Endothelial cell (in vitro differentiated cells): Measurements from ENCODE around the gene PAX3. TPM values are rescaled to one million over a fixed set of nuclear protein-coding genes. Genes with fewer than 3 reads are reported as not detected.

Experiments used
- DNase-seq: peaks from one replicate; pipeline ENCODE4 v3.0.0; 2021; ENCODE audit warnings: low spot score
- H3K27ac Mint-ChIP-seq: one replicate; pipeline ENCODE4 v1.8.0; 2021; ENCODE audit warnings: mixed read lengths, inconsistent platforms; ENCODE audit not compliant: unreplicated experiment
- H3K27me3 Mint-ChIP-seq: one replicate; pipeline ENCODE4 v1.8.0; 2021; ENCODE audit warnings: mild to moderate bottlenecking, moderate library complexity, mixed read lengths, inconsistent platforms; ENCODE audit not compliant: unreplicated experiment
- H3K36me3 Mint-ChIP-seq: one replicate; pipeline ENCODE4 v1.8.0; 2021; ENCODE audit warnings: mild to moderate bottlenecking, low read depth, mixed read lengths, inconsistent platforms; ENCODE audit not compliant: unreplicated experiment
- H3K4me1 Mint-ChIP-seq: one replicate; pipeline ENCODE4 v1.8.0; 2021; ENCODE audit warnings: mild to moderate bottlenecking, mixed read lengths, inconsistent platforms; ENCODE audit not compliant: unreplicated experiment
- H3K4me3 Mint-ChIP-seq: one replicate; pipeline ENCODE4 v1.8.0; 2021; ENCODE audit warnings: mild to moderate bottlenecking, mixed read lengths, inconsistent platforms; ENCODE audit not compliant: unreplicated experiment
- H3K9me3 Mint-ChIP-seq: one replicate; pipeline ENCODE4 v1.8.0; 2021; ENCODE audit warnings: mixed read lengths, inconsistent platforms; ENCODE audit not compliant: unreplicated experiment
- total RNA-seq: library from RNA; stranded (reverse); fragmentation: NEBNext Ultra II Directional; extraction: Animal tissue kit (Norgen Biotek cat#: 25700); gene quantifications from one replicate; pipeline ENCODE4 v1.2.1, GENCODE V29; 2021; ENCODE audit not compliant: unreplicated experiment
- TF ChIP-seq, protein P1 (sequence below): fragments of 200-600 bp; sonication (generic); IDR thresholded peaks from one replicate; pipeline ENCODE4 v1.5.0; 2021; ENCODE audit warnings: antibody characterized with exemption; ENCODE audit not compliant: unreplicated experiment

PAX3 gene
- total RNA-seq, 1 donor from 2014 or later: 16.5 TPM

DNA sequence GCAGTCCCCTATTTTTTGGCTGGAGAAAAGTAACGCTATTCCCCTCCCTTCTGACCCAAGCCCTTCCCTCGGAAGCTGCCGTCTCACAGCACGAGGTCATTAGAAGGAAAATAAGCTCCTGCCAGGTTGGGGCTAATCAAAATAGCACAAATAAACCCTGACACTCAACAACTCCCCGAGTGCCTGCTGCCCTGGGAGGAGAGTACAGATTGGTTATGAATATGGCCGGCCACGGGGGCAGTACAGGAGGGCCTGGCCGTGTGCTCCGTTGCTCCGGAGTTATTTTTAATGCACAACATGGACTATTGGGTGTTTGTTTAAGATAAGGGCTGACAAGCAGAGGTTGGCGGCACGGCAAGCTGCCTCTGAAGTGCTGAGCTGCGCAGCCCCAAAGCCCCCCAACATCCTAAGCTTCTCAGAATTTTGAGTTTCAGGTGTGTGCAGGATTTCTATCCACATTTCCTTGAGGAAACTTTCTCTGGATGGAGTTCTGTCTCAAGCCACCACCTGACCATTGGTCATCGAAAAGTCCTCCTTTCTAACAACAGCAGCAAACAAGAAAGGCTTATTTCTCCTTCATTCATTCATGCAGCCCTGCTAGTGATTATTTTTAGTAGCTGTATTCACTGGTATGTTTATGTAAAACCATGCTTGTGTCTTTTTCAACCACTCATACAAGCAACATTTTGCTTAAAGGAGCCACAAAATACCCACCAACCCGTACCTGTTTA, 58.7 kb downstream of the PAX3 start:
- H3K4me1 Mint-ChIP-seq: peaks cover 9% of the 10 kb centered on the region
- H3K9me3 Mint-ChIP-seq: no peaks in the 10 kb centered on the region
- DNase-seq: no peak
- no peak overlapping the region for H3K4me3 Mint-ChIP-seq
- peaks cover 4% of the 10 kb centered on the region for H3K27me3 Mint-ChIP-seq
- peaks cover 5% of the 10 kb centered on the region for H3K36me3 Mint-ChIP-seq
- TF ChIP-seq, protein P1, sequence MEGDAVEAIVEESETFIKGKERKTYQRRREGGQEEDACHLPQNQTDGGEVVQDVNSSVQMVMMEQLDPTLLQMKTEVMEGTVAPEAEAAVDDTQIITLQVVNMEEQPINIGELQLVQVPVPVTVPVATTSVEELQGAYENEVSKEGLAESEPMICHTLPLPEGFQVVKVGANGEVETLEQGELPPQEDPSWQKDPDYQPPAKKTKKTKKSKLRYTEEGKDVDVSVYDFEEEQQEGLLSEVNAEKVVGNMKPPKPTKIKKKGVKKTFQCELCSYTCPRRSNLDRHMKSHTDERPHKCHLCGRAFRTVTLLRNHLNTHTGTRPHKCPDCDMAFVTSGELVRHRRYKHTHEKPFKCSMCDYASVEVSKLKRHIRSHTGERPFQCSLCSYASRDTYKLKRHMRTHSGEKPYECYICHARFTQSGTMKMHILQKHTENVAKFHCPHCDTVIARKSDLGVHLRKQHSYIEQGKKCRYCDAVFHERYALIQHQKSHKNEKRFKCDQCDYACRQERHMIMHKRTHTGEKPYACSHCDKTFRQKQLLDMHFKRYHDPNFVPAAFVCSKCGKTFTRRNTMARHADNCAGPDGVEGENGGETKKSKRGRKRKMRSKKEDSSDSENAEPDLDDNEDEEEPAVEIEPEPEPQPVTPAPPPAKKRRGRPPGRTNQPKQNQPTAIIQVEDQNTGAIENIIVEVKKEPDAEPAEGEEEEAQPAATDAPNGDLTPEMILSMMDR: no peak
- no peak overlapping the region for H3K27ac Mint-ChIP-seq

DNA sequence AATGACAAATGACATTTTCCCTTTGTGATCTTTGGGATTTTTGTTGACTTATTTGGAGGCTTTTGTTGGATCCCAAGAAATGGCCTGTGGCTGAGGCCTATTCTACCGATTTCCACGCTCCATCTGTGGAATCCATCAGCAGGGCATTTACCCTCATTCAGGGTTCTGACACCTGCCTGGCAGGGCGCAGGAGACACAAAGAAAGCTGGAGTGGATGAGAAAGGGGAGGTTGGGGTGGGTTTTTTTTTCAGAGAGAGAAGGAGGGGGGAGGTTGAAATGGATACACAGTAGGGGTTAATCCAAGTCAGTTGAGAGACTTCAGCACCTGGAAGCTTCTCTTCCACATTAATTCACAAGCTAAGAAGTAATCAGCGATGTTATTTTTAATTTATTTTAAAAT, 59.7 kb downstream of the PAX3 start:
- DNase-seq: no peak
- peaks cover 9% of the 10 kb centered on the region for H3K4me1 Mint-ChIP-seq

DNA sequence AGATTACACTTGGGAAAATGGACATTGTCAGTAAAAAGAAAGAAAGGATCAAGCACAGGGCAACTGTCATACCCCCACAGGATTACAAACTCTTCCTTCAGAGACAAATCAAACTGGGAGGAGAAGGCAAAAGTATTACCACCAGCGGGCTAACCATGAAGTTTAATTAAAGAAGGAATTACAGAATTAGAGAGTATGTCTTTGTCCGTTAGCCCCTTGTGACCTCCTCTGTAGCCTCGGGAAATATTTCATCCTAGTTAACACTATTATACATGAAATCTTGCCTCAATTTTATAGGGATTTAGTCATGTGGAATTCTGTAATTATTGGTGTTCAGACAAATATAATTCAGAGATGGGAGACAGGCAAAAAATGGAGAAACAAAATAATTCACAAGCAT, 60.7 kb downstream of the PAX3 start:
- TF ChIP-seq, protein P1: no peak
- no peaks in the 10 kb centered on the region for H3K36me3 Mint-ChIP-seq
- H3K4me1 Mint-ChIP-seq: peaks cover 9% of the 10 kb centered on the region
- H3K27ac Mint-ChIP-seq: no peak overlapping the region
- H3K9me3 Mint-ChIP-seq: no peaks in the 10 kb centered on the region
- H3K27me3 Mint-ChIP-seq: peaks cover 4% of the 10 kb centered on the region
- H3K4me3 Mint-ChIP-seq: no peak overlapping the region
- no peak for DNase-seq

More for the DNA sequence above, 59.7 kb downstream of the PAX3 start:
- H3K36me3 Mint-ChIP-seq: peaks cover 5% of the 10 kb centered on the region
- peaks cover 4% of the 10 kb centered on the region for H3K27me3 Mint-ChIP-seq
- H3K4me3 Mint-ChIP-seq: no peak overlapping the region
- no peaks in the 10 kb centered on the region for H3K9me3 Mint-ChIP-seq
- TF ChIP-seq, protein P1: no peak
- no peak overlapping the region for H3K27ac Mint-ChIP-seq

DNA sequence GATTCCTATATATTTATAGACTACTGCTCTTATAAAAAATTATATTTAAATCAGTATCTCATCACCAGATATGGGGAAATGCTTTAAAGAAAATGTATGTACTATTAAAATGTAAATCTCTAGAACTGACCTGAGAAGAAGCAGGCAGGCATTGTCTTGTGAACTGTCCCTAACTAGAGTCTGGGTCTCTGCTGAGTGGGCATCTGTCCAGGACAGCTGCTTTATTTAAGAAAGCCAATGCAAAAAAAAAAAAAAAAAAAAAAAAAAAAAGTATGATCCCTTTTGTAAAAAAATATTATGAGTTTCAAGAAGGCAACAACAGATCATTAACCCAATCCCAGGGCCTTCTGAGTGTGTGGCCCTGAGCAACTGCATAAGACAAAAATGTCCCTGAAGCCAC, 66.0 kb downstream of the PAX3 start:
- no peak overlapping the region for H3K4me3 Mint-ChIP-seq
- no peak for DNase-seq
- H3K36me3 Mint-ChIP-seq: no peaks in the 10 kb centered on the region
- no peaks in the 10 kb centered on the region for H3K4me1 Mint-ChIP-seq
- no peaks in the 10 kb centered on the region for H3K9me3 Mint-ChIP-seq
- H3K27me3 Mint-ChIP-seq: peaks cover 1% of the 10 kb centered on the region
- no peak overlapping the region for H3K27ac Mint-ChIP-seq
- TF ChIP-seq, protein P1: no peak

DNA sequence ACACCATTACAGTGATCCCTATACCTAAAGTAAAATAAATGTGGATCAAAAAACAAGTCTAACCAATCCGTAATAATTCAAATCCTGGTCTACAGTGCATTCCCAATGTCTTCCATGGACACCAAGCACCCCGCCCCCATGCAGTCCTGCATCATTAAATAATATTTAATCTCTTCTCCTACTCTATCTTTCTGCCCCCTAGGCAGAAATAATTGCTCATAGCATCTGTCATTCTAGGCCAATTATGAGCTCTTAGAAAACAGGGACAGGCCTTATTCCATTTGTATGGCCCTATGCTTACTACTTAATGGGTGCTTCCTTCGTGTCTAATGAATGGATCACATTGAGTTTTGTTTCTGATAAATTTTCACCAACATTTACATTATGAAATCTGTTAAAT, 66.4 kb downstream of the PAX3 start:
- Mint-ChIP-seq H3K9me3 (no peaks in the 10 kb centered on the region), H3K27me3 (peaks cover 1% of the 10 kb centered on the region), H3K4me1 (no peaks in the 10 kb centered on the region), H3K36me3 (no peaks in the 10 kb centered on the region), H3K4me3 (no peak overlapping the region), H3K27ac (no peak overlapping the region)
- no peak for DNase-seq
- TF ChIP-seq, protein P1: no peak
